OCI-LY7 (cell line): Measurements from ENCODE around the gene SCUBE2. TPM values are rescaled to one million over a fixed set of nuclear protein-coding genes. Genes with fewer than 3 reads are reported as not detected.

Source experiments
- BruUV-seq: library from RNA; stranded (reverse); fragments of 400-500 nt; replicated peaks from 2 replicates; lab custom pipeline; 2021; lab: Mats Ljungman, UMichigan
- CTCF ChIA-PET: fragments of 300-600 bp; sonication (Branson Sonifier 250); formaldehyde crosslinking; loops from one replicate; lab custom pipeline; 2022; ENCODE audit warnings: antibody characterized with exemption; ENCODE audit not compliant: unreplicated experiment; lab: Charles Lee
- POLR2A ChIA-PET: fragments of 300-600 bp; sonication (Branson Sonifier 250); formaldehyde crosslinking; loops from one replicate; lab custom pipeline; 2022; ENCODE audit warnings: antibody characterized with exemption; lab: Charles Lee
- DNase-seq: peaks from one replicate; pipeline ENCODE4 v3.0.0-alpha.2; 2015; ENCODE audit warnings: low spot score
- H2AFZ ChIP-seq: fragments of 200-600 bp; sonication (generic), shearing (Covaris generic); 2 replicates; pipeline ENCODE4 v1.6.1; 2014; ENCODE audit warnings: mild to moderate bottlenecking, antibody characterized with exemption, low read length, moderate library complexity
- H3K27ac ChIP-seq: fragments of 200-600 bp; sonication (generic); 2 replicates; pipeline ENCODE4 v1.5.1; 2014; ENCODE audit warnings: mixed run types, low read depth, mild to moderate bottlenecking, moderate library complexity, low read length, inconsistent platforms; ENCODE audit not compliant: poor library complexity, severe bottlenecking
- H3K36me3 ChIP-seq: fragments of 200-600 bp; sonication (generic); 2 replicates; pipeline ENCODE4 v1.6.1; 2014; ENCODE audit warnings: mild to moderate bottlenecking, antibody characterized with exemption, low read length, moderate library complexity, mixed read lengths; ENCODE audit not compliant: insufficient read depth
- H3K4me1 ChIP-seq: fragments of 200-600 bp; sonication (generic); 2 replicates; pipeline ENCODE4 v1.5.1; 2014; ENCODE audit warnings: mild to moderate bottlenecking, low read length; ENCODE audit not compliant: insufficient read depth, poor library complexity, severe bottlenecking
- H3K4me2 ChIP-seq: fragments of 200-600 bp; sonication (generic); 2 replicates; pipeline ENCODE4 v1.6.1; 2014; ENCODE audit warnings: mild to moderate bottlenecking, low read length
- H3K4me3 ChIP-seq: fragments of 200-600 bp; sonication (generic); 2 replicates; pipeline ENCODE4 v1.5.1; 2014; ENCODE audit warnings: mild to moderate bottlenecking, low read depth, low read length; ENCODE audit not compliant: poor library complexity, severe bottlenecking
- H3K79me2 ChIP-seq: fragments of 200-600 bp; sonication (generic); 2 replicates; pipeline ENCODE4 v1.6.1; 2016; ENCODE audit warnings: low read depth, mild to moderate bottlenecking, low read length, moderate library complexity, mixed read lengths; ENCODE audit not compliant: insufficient read depth
- H3K9me2 ChIP-seq: fragments of 200-600 bp; sonication (generic); 2 replicates; pipeline ENCODE4 v1.6.1; 2016; ENCODE audit warnings: mild to moderate bottlenecking, low read length, mixed read lengths; ENCODE audit not compliant: insufficient read depth
- H3K9me3 ChIP-seq: fragments of 200-600 bp; sonication (generic); 2 replicates; pipeline ENCODE4 v1.6.1; 2014; ENCODE audit warnings: mild to moderate bottlenecking, mixed run types, low read length, mixed read lengths
- H4K20me1 ChIP-seq: fragments of 200-600 bp; sonication (generic); 2 replicates; pipeline ENCODE4 v1.6.1; 2014; ENCODE audit warnings: mild to moderate bottlenecking, antibody characterized with exemption, low read length, moderate library complexity, mixed read lengths; ENCODE audit not compliant: insufficient read depth
- CTCF ChIP-seq: fragments of 200-600 bp; sonication (generic); conservative IDR thresholded peaks from 2 replicates; pipeline ENCODE4 v1.5.1; 2014; ENCODE audit warnings: mild to moderate bottlenecking, antibody characterized with exemption, low read length, moderate library complexity, mixed read lengths
- EZH2phosphoT487 ChIP-seq: fragments of 200-600 bp; sonication (generic); IDR thresholded peaks from 2 replicates; pipeline ENCODE4 v1.6.1; 2018; ENCODE audit warnings: low read depth, borderline replicate concordance, mild to moderate bottlenecking, mixed run types, antibody characterized with exemption, low read length, moderate library complexity, mixed read lengths
- intact Hi-C: fragments of 100-400 bp; cut with micrococcal nuclease; formaldehyde crosslinking; loops from one replicate; pipeline ENCODE4 v1.10.0; 2022; ENCODE audit not compliant: unreplicated experiment
- total RNA-seq, 2 experiments: library from RNA; depleted of rRNA in 1 of 2; stranded (reverse); fragments of >200 nt in 1 of 2; shearing (Covaris generic) in 1 of 2; gene quantifications; 2 replicates each; pipeline ENCODE4 v1.2.3, GENCODE V29; 2014 to 2022

Gene SCUBE2
- total RNA-seq, 2 experiments from 2014 or later, result not detected

- no peaks in the 10 kb centered on the region for H3K9me2 ChIP-seq
- POLR2A ChIA-PET, result no interaction called here
- H3K4me2 ChIP-seq, result no peak overlapping the region
- H3K79me2 ChIP-seq, result no peaks in the 10 kb centered on the region
- H4K20me1 ChIP-seq, result no peaks in the 10 kb centered on the region
- no peak overlapping the region for H3K27ac ChIP-seq
- intact Hi-C loops, result no loop called here
- BruUV-seq, result no TSS peak
- CTCF ChIA-PET, result no interaction called here
- DNase-seq, result no peak
- H3K9me3 ChIP-seq, result no peaks in the 10 kb centered on the region
- no peak overlapping the region for H3K4me3 ChIP-seq
- H3K36me3 ChIP-seq, result no peaks in the 10 kb centered on the region
- no peaks in the 10 kb centered on the region for H3K4me1 ChIP-seq
- TF ChIP-seq CTCF (no peak), EZH2phosphoT487 (no peak)
- H2AFZ ChIP-seq, result no peak overlapping the region
Measured at GRCh38 chr11:9072626-9073176, 18.7 kb downstream of the SCUBE2 start.

- Histone ChIP-seq H3K9me2 (no peaks in the 10 kb centered on the region), H3K27ac (no peak overlapping the region), H4K20me1 (no peaks in the 10 kb centered on the region), H3K79me2 (no peaks in the 10 kb centered on the region), H3K36me3 (no peaks in the 10 kb centered on the region), H3K4me3 (no peak overlapping the region), H3K9me3 (no peaks in the 10 kb centered on the region), H3K4me2 (no peak overlapping the region), H2AFZ (no peak overlapping the region), H3K4me1 (no peaks in the 10 kb centered on the region)
- DNase-seq, result no peak
- POLR2A ChIA-PET, result interaction anchor here (0.7 kb wide), 1 partner anchor 984 kb away, joined by 3 read pairs; no protein-coding TSS in a partner anchor
- intact Hi-C loops, result no loop called here
- no TSS peak for BruUV-seq
- CTCF ChIA-PET, result no interaction called here
- TF ChIP-seq EZH2phosphoT487 (no peak), CTCF (no peak)
Measured at GRCh38 chr11:9071692-9072091, 19.7 kb downstream of the SCUBE2 start.

GRCh38 chr11:9070749-9071491 is 20.5 kb downstream of the SCUBE2 start:
- Histone ChIP-seq H2AFZ (no peak overlapping the region), H3K4me2 (no peak overlapping the region), H3K27ac (no peak overlapping the region), H3K4me1 (no peaks in the 10 kb centered on the region), H3K4me3 (no peak overlapping the region), H3K9me3 (no peaks in the 10 kb centered on the region), H3K36me3 (no peaks in the 10 kb centered on the region), H3K9me2 (no peaks in the 10 kb centered on the region), H3K79me2 (no peaks in the 10 kb centered on the region), H4K20me1 (no peaks in the 10 kb centered on the region)
- TF ChIP-seq EZH2phosphoT487 (no peak), CTCF (no peak)
- intact Hi-C loops, result no loop called here
- ChIA-PET CTCF (no interaction called here), POLR2A (no interaction called here)
- DNase-seq, result no peak
- no TSS peak for BruUV-seq
